HepG2 (cell line): ENCODE results near the gene P3H3.

Source experiments
- FOXA1 ChIP-seq, 2 experiments: fragments of 450-650 bp in 1 of 2; sonication (generic) in 1 of 2; formaldehyde crosslinking in 1 of 2; IDR thresholded peaks; 2 replicates each; pipeline versions ENCODE4 v1.4.0 to v1.6.1; 2016 to 2020; ENCODE audit warnings: missing genetic modification reagents in 1 of 2
- HIVEP1 ChIP-seq: sonication (generic); formaldehyde crosslinking; IDR thresholded peaks from 2 replicates; pipeline ENCODE4 v1.4.0; 2020; ENCODE audit warnings: mild to moderate bottlenecking, missing genetic modification reagents
- POLR2A ChIP-seq, 2 experiments: IDR thresholded peaks; 2 replicates each; pipeline ENCODE4 v1.6.1; 2011; ENCODE audit warnings: low read depth in 2 of 2, low read length in 2 of 2, mild to moderate bottlenecking in 1 of 2, moderate library complexity in 1 of 2; ENCODE audit not compliant: insufficient read depth in 1 of 2
- POLR2AphosphoS5 ChIP-seq: IDR thresholded peaks from 2 replicates; pipeline ENCODE4 v1.6.1; 2012; ENCODE audit warnings: low read depth, low read length
- RAD21 ChIP-seq: fragments of 450-650 bp; formaldehyde crosslinking; IDR thresholded peaks from 2 replicates; pipeline ENCODE4 v1.5.0; 2020; ENCODE audit warnings: mild to moderate bottlenecking
- SCMH1 ChIP-seq: sonication (generic); formaldehyde crosslinking; IDR thresholded peaks from 2 replicates; pipeline ENCODE4 v1.9.0; 2021; ENCODE audit warnings: missing genetic modification reagents, mild to moderate bottlenecking, borderline replicate concordance
- SIN3A ChIP-seq: IDR thresholded peaks from 2 replicates; pipeline ENCODE4 v1.6.1; 2011; ENCODE audit warnings: low read depth, mild to moderate bottlenecking, control low read depth, low read length, borderline replicate concordance
- ZNF644 ChIP-seq: IDR thresholded peaks from 2 replicates; pipeline ENCODE4 v1.6.1; 2016; ENCODE audit warnings: low read depth
- TF ChIP-seq, protein P1 (sequence below): sonication (generic); formaldehyde crosslinking; IDR thresholded peaks from 2 replicates; pipeline ENCODE4 v1.5.0; 2020; ENCODE audit warnings: mild to moderate bottlenecking, missing genetic modification reagents, moderate library complexity

DNA sequence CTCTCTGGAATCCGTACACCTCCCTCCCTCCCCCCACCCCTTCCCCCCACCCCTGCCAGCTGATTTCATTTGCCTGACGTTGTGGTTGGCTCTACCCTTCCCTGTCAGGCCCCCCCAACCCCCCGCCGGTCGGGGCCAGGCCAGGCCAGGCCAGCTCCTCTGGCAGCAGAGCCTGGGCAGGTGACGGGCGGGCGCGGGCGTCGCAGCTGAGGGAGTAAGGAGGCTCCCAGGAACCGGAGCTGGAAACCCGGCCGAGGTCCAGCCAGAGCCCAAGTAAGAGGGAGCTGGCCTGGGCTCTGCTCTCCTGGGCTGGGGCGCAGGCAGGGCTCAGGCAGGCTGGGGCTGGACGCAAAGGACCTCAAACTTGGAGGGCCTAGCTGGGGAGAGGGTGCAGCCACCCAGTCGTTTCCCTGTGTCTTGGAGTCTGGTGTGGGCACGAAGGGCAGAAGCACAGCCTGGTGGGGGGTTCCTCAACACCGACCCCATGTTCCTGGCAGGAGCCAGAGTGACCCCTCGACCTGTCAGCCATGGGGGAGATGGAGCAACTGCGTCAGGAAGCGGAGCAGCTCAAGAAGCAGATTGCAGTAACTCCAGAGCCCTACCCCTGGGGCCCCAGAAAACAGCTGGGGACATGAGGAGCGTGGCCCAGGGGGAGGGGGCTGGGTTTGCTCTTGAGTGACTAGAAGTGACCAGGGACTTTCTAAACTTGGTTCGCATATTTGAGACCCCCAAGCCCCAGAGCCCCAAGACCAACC lies 12.7 kb downstream of the P3H3 start, which contains the start of gene GNB3:
- TF ChIP-seq SIN3A = no peak
- TF ChIP-seq FOXA1 (IDR thresholded peaks at IDR 0.05) = no peak
- no peak for TF ChIP-seq FOXA1 (CRISPR knock-in tag; IDR thresholded peaks at IDR 0.05)
- TF ChIP-seq, protein P1, sequence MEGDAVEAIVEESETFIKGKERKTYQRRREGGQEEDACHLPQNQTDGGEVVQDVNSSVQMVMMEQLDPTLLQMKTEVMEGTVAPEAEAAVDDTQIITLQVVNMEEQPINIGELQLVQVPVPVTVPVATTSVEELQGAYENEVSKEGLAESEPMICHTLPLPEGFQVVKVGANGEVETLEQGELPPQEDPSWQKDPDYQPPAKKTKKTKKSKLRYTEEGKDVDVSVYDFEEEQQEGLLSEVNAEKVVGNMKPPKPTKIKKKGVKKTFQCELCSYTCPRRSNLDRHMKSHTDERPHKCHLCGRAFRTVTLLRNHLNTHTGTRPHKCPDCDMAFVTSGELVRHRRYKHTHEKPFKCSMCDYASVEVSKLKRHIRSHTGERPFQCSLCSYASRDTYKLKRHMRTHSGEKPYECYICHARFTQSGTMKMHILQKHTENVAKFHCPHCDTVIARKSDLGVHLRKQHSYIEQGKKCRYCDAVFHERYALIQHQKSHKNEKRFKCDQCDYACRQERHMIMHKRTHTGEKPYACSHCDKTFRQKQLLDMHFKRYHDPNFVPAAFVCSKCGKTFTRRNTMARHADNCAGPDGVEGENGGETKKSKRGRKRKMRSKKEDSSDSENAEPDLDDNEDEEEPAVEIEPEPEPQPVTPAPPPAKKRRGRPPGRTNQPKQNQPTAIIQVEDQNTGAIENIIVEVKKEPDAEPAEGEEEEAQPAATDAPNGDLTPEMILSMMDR (CRISPR knock-in tag) = no peak
- TF ChIP-seq RAD21 (CRISPR knock-in tag) = no peak
- no peak for TF ChIP-seq SCMH1
- TF ChIP-seq POLR2AphosphoS5 = no peak
- no peak for TF ChIP-seq POLR2A (IDR thresholded peaks at IDR 0.05; ENCODE audit: insufficient read depth in 1 of 2, low read depth in 2 of 2, low read length in 2 of 2)
- no peak for TF ChIP-seq ZNF644 (CRISPR knock-in tag)
- no peak for TF ChIP-seq HIVEP1
